ENCODE measurements around the gene TRIM72. TPM values are rescaled to one million over a fixed set of nuclear protein-coding genes. Genes with fewer than 3 reads are reported as not detected.
"Not testable (repeated sequence)": the region's sequence is repeated elsewhere in the genome, so short reads cannot be mapped to it uniquely, and the experiment has no call there.

TRIM72 gene
- not detected for polyA plus RNA-seq (2012; ENCODE audit: insufficient read depth, insufficient read length)

DNA sequence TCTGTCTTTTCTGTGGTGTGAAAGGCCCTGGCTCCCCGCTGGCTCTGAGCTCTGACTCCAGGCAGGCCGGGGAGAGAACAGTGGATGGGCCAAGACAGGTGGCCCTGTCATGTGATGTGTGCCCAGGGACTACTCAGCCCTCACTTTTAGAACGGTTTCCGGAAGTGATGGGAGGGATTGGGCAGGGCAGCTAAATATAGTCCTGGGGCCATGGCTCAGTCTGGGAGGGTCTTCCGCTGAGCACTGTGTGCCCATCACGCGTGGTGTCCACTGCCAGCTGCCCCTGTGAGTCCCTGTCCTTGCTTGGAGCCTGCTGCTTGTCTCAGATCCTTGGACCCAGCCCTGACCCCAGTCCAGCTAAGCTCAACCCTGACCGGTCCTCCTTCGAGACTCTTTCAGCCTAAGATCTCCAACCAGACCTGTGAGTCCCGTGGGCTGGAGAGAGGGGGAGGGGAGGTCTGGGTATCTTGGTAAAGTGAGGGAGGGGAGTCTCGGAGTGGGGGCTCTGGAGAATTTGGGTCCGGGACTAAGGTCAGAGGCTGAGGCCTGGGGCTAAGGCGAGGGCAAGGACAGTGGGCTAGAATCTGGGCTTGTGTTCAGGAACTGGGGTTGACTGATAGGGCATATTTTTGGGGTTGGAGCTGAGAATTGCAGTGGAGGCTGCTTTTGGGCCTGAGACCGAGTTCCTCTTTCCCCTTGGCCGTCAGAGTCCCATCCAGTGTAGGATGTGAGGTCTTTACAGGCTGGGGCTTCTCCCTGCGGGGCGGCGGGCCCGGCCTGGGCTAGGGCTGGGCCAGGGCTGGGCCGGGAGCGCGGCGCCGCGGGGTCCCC, at the start of gene TRIM72:
TRIM72 (plus strand) TSS at position 243 of the 831 bp plus-strand sequence. CDS start 620 bp downstream, outside the sequence.
- DNase-seq (ENCODE audit: low read depth, low spot score), result no peak
- no peak within 1 kb of the TSS for H3K4me3 ChIP-seq (ENCODE audit: low read length)

DNA sequence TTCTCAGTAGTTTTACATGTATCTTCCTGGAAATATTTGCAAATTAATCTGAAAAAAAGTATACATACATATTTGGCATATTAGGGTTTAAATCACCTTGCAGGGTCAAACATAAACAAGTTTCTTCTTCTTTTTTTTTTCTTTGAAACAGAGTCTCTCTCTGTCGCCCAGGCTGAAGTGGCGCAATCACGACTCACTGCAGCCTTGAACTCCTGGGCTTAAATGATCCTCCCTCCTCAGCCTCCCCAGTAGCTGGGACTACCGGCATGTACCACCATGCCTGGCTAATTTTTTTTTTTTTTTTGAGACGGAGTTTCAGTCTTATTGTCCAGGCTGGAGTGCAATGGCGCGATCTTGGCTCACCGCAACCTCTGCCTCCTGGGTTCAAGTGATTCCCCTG, 46.6 kb upstream of the TRIM72 start:
- DNase-seq (ENCODE audit: low read depth, low spot score), result no peak

GRCh38 chr16:31168848-31169247, 45.1 kb upstream of the TRIM72 start:
- H3K4me3 ChIP-seq (ENCODE audit: low read length), result no peak overlapping the region
- DNase-seq (ENCODE audit: low read depth, low spot score), result no peak

More for the DNA sequence above, 46.6 kb upstream of the TRIM72 start:
- no peak overlapping the region for H3K4me3 ChIP-seq (ENCODE audit: low read length)

DNA sequence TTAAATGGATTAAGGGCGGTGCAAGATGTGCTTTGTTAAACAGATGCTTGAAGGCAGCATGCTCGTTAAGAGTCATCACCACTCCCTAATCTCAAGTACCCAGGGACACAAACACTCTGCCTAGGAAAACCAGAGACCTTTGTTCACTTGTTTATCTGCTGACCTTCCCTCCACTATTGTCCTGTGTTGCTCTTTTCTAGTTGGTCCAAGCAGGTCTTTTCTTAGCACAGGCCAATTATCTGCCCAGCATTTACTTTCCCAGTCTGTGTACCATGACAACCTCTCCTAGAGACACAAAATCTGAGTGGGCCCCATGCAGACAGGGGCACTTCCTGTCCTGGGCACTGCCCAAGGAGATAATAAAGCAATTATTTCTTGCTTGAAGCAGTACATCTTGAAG, 43.9 kb upstream of the TRIM72 start:
- not testable (repeated sequence) for DNase-seq (ENCODE audit: low read depth, low spot score); H3K4me3 ChIP-seq (ENCODE audit: low read length)

DNA sequence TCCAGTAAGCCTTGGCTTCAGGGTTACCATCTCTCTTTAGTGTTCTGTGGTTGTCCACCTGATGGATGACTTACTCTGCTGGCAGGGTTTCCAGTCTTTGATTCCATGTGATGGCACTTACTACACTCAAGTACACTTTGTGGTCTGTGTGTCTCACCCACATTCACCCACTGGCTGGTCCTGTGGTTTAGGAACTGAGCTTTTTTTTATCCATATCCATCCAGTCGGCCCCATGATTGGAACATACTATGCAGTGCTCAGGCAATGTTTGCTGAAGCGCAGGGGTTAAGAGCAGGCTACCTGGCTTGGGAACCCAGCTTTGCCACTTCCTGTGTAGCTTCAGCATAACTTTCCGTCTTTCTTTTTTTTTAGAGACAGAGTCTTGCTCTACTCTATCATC, 36.8 kb upstream of the TRIM72 start:
- DNase-seq (ENCODE audit: low read depth, low spot score), result peak; percentile 89
- H3K4me3 ChIP-seq (ENCODE audit: low read length), result peak overlapping the region; percentile 13

DNA sequence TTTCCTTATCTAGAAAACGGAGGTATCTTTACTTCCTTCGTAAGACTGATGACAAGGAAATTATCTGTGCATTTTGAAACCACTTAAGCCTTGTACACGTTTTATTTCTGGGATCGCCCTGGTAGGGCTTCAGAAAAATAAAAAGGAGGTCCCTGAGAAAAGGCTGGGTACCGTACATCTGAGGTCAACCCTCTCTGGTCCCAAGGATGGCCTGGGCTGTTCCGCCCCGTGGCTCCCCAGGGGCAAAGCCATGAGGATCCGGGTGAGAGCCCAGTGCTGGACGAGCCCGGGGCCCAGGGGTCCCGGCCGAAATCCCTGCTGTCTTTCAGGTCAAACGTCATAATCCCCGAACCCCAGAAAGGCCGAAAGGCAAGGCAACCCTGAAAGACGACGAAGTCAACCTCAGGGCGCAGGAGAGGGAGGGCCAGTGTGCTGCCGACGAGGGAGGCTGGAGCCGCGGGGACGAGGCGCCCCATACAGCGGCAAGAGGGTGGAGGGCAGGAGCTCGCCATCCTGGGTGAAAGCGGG, 34.6 kb upstream of the TRIM72 start:
- peak overlapping the region; percentile 65 for H3K4me3 ChIP-seq (ENCODE audit: low read length)
- no peak for DNase-seq (ENCODE audit: low read depth, low spot score)

DNA sequence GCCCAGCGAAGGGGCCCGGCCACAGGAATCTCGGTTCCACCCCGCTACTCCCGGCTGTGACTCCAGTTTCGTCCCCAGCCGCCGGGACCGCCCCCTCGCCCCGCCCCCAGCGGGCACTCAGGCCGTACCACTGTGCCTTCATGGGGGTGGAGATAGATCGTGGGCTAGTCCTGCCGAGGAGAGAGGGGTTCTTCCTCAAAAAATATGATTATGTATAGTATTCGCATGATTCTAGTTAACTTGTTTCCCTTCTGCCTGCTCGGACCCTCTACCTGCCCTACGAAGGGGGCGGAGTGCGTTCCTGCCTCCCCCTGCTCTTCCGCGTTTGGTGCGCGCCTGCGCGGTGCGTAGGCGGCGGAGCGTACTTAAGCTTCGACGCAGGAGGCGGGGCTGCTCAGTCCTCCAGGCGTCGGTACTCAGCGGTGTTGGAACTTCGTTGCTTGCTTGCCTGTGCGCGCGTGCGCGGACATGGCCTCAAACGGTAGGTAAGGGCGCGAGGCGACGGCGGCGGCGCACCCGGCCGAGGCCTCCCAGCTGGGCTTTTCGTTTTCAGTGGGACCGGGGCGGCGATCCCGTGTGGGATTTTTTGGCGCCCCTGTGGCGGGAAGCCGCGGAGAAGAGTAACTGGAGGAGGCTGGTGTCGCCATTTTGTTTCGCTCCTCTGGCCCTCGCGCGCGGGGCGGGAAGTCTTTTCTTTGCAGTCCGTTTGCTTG, 34.0 kb upstream of the TRIM72 start, which contains the start of gene FUS:
FUS (plus strand) TSS at position 393 of the 713 bp plus-strand sequence; CDS start at position 469, 76 bp downstream.
- peak within 1 kb of the TSS; percentile 65 for H3K4me3 ChIP-seq (ENCODE audit: low read length)
- peak; percentile 88 for DNase-seq (ENCODE audit: low read depth, low spot score)

- H3K4me3 ChIP-seq (ENCODE audit: low read length), result peak overlapping the region; percentile 65
- no peak for DNase-seq (ENCODE audit: low read depth, low spot score)
Observed at GRCh38 chr16:31181102-31181830, 32.7 kb upstream of the TRIM72 start.

GRCh38 chr16:31182391-31182790, 31.5 kb upstream of the TRIM72 start:
- peak overlapping the region; percentile 65; the same call in 1 of the 2 replicates for H3K4me3 ChIP-seq (ENCODE audit: low read length)
- DNase-seq (ENCODE audit: low read depth, low spot score), result no peak

- no peak for DNase-seq (ENCODE audit: low read depth, low spot score)
- no peak overlapping the region for H3K4me3 ChIP-seq (ENCODE audit: low read length)
Observed at GRCh38 chr16:31183432-31184428, 30.2 kb upstream of the TRIM72 start.

DNA sequence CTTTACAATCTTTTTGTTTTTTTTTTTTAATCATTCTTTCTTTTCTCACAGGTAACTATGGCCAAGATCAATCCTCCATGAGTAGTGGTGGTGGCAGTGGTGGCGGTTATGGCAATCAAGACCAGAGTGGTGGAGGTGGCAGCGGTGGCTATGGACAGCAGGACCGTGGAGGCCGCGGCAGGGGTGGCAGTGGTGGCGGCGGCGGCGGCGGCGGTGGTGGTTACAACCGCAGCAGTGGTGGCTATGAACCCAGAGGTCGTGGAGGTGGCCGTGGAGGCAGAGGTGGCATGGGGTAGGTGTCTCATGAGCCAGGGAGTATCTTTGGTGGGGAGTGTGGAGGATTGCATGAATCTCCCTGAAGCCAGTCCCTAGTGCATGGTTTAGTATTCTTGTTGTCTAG, 29.0 kb upstream of the TRIM72 start:
- H3K4me3 ChIP-seq (ENCODE audit: low read length), result no peak overlapping the region
- DNase-seq (ENCODE audit: low read depth, low spot score), result no peak

DNA sequence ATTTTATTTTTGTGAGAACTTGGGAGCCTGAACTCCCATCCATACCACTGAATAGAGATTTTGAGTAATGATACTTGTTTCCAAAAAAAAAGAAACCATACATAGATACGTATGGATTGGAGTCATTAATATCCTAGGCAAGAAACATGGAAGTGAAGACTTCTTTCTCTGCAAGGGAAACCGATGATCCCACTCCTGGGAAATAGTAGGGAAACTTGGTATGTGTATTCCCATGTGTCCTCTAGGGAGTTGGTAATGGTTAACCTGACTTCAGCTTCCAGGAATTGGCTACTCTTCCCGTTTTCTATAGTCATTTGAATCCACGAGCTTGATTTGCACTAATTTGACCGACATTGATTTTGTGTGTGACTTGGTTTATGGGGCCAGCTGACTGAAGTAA, 28.6 kb upstream of the TRIM72 start:
- no peak overlapping the region for H3K4me3 ChIP-seq (ENCODE audit: low read length)
- DNase-seq (ENCODE audit: low read depth, low spot score), result no peak

DNA sequence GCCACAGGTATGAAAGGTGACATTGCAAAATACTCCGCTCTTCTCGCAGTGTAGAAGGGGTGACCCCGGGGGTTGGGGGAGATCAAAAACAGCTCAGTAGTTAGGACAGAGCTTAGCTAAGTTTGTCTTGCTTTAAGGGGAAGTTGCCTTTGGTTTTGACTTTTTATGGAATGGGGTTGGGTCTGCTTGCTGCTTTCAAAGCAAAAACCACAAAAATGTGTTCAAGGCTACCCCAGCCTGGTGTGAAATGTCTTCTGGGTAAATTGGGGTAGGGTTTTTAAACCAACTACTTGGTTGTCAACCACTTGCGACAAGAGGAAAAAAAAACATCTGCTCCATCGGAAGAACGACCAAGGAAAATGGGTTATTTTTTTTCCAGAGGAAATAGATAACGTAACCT, 27.7 kb upstream of the TRIM72 start:
- DNase-seq (ENCODE audit: low read depth, low spot score), result no peak
- H3K4me3 ChIP-seq (ENCODE audit: low read length), result no peak overlapping the region

DNA sequence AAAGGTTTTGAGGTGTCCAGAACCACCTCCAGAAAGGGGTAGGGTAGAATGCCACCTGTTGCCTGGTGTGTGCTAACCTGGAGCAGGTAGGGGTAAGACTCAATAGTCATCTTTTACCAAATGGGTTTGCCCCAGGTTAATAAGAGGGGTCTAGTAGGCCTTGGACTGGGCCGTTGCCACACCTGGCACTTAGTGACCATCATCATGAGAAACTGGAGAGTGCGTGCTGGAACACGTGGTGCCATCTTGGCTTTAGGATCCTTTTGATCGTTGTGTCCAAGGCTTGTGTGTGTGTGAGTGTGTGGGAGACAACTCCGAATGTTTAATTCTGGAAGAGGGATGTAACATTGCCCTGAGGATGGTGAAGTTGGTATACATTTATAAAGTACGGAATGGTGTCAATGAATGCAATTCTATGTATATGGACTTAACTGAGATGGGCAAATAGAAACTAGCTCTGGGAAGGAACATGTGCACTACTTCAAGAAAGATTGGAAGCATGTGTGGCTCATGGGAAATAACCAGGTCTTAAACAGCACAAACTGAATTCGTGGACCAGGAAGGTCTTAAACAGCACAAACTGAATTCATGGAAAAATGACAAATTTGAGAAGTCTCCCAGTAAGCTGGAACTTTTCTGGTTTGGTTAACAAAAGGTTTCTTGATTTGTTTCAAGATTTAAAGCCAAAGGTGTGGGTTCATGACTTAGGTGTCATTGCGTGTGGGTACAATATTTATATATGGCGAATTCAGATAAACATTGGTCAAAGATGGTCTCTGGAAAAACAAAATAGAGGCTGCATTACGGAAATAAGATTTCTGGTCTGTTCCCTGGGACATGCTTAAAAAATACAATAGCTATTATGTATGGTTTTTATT, 26.8 kb upstream of the TRIM72 start:
- DNase-seq (ENCODE audit: low read depth, low spot score), result no peak
- H3K4me3 ChIP-seq (ENCODE audit: low read length), result no peak overlapping the region

DNA sequence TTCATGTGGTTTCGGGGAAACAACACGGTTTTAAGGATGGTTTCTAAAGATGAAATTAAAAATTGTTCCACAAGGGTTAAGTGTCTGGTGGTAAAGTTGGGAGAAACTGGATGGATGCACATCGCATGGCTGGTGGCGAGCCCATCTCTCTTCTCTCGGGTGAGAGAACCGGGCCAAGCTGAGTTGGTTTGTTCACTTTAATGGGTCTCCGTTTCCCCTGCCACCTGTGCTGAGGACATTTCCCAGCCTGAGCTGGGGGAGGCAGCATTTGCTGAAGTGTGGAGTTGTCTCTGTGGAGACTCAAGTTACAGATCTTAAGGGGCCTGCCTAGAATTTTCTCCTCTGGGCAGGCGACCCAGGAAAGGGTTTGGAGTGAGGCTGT, 26.1 kb upstream of the TRIM72 start:
- H3K4me3 ChIP-seq (ENCODE audit: low read length), result no peak overlapping the region

GRCh38 chr16:31188450-31189411, 25.2 kb upstream of the TRIM72 start:
- DNase-seq (ENCODE audit: low read depth, low spot score), result no peak
- no peak overlapping the region for H3K4me3 ChIP-seq (ENCODE audit: low read length)

More for the DNA sequence above, 26.1 kb upstream of the TRIM72 start:
- DNase-seq (ENCODE audit: low read depth, low spot score), result no peak

All from Jurkat, Clone E6-1 (cell line).